H1 (cell line): ENCODE results near the gene PDE9A. TPM values are rescaled to one million over a fixed set of nuclear protein-coding genes. Genes with fewer than 3 reads are reported as not detected.

ENCODE experiments used
- ASH2L ChIP-seq: fragments of 200-600, 300-600 bp; sonication (generic); IDR thresholded peaks from one replicate; pipeline ENCODE4 v1.7.1; 2017; ENCODE audit warnings: low read length
- BRCA1 ChIP-seq: IDR thresholded peaks from 2 replicates; pipeline ENCODE4 v1.6.1; 2012; ENCODE audit warnings: low read depth, low read length, improper control_type of control experiment
- CBX8 ChIP-seq: fragments of 300-800, 300-1000 bp; sonication (generic); IDR thresholded peaks from 2 replicates; pipeline ENCODE4 v1.7.1; 2016; ENCODE audit warnings: low read depth, low read length, borderline replicate concordance
- CHD7 ChIP-seq: fragments of 300-600 bp; sonication (generic); IDR thresholded peaks from 2 replicates; pipeline ENCODE4 v1.7.1; 2012; ENCODE audit warnings: low read length, moderate library complexity, mild to moderate bottlenecking, inconsistent platforms; ENCODE audit not compliant: insufficient replicate concordance
- KDM1A ChIP-seq: fragments of 200-600, 300-600 bp; sonication (generic); IDR thresholded peaks from 2 replicates; pipeline ENCODE4 v1.7.1; 2016; ENCODE audit warnings: mild to moderate bottlenecking, low read length, borderline replicate concordance
- MAX ChIP-seq: IDR thresholded peaks from 2 replicates; pipeline ENCODE4 v1.6.1; 2012; ENCODE audit warnings: inconsistent platforms
- NANOG ChIP-seq: IDR thresholded peaks from 2 replicates; pipeline ENCODE4 v1.6.1; 2011; ENCODE audit warnings: low read length, low read depth, mild to moderate bottlenecking, inconsistent platforms; ENCODE audit not compliant: insufficient read depth, poor library complexity, severe bottlenecking
- polyA plus RNA-seq, 7 experiments: library from polyadenylated mRNA; depleted of rRNA in 3 of 7; stranded (reverse) in 5 of 7; unstranded in 2 of 7; fragments of >200 nt in 5 of 7; fragments of 200-250 nt in 2 of 7; gene quantifications; 1 replicate in 5 of 7; 2 replicates in 1 of 7; 4 replicates in 1 of 7; pipeline versions ENCODE4 v1.2.1 to v1.2.3, GENCODE V29; 2011 to 2013; ENCODE audit warnings: missing spikeins in 2 of 7, mixed read lengths in 2 of 7
- total RNA-seq: library from RNA; stranded (reverse); fragmentation: NEBNext Ultra II Directional; extraction: Animal tissue kit (Norgen Biotek cat#: 25700); gene quantifications from 2 replicates; pipeline ENCODE4 v1.2.1, GENCODE V29; 2021

The PDE9A gene
- total and polyA plus RNA-seq, 2 of the 8 experiments (the other 6 are each of a cell fraction or from before 2014, with no cell fraction given): 39.2 to 45.9 TPM

- TF ChIP-seq CHD7: no peak
- TF ChIP-seq KDM1A: no peak
- TF ChIP-seq ASH2L: no peak
- TF ChIP-seq BRCA1: no peak
- TF ChIP-seq NANOG: no peak
- TF ChIP-seq MAX: no peak
- TF ChIP-seq CBX8: no peak
These were observed 4.0 kb upstream of the PDE9A start (continued) for GRCh38 chr21:42649122-42650032.
